HG02763 (cell line): ENCODE data around the gene MRPL41.
"Not testable (repeated sequence)": the region's sequence is repeated elsewhere in the genome, so short reads cannot be mapped to it uniquely, and the experiment has no call there.

ENCODE experiments used
- ATAC-seq: cut with Tn5 transposase; IDR thresholded peaks from one replicate; pipeline ENCODE4 v1.9.1; 2021; ENCODE audit warnings: mild to moderate bottlenecking, moderate library complexity; ENCODE audit not compliant: unreplicated experiment

MRPL41 gene

GRCh38 chr9:137551264-137552021, at the start of gene MRPL41:
Gene MRPL41 (plus strand): TSS chr9:137551879. CDS start chr9:137552082, 203 bp downstream.
- ATAC-seq = peak; percentile 76

- no peak for ATAC-seq
Measured at GRCh38 chr9:137502008-137502911, 49.4 kb upstream of the MRPL41 start.

GRCh38 chr9:137504432-137504777, 47.3 kb upstream of the MRPL41 start:
- ATAC-seq = no peak

GRCh38 chr9:137505421-137506140, 46.1 kb upstream of the MRPL41 start:
- no peak for ATAC-seq

GRCh38 chr9:137506274-137506673, 45.4 kb upstream of the MRPL41 start:
- ATAC-seq = no peak

- ATAC-seq = no peak
Measured at GRCh38 chr9:137506702-137507171, 44.9 kb upstream of the MRPL41 start.

GRCh38 chr9:137509198-137509597, 42.5 kb upstream of the MRPL41 start:
- no peak for ATAC-seq

- not testable (repeated sequence) for ATAC-seq
Measured at GRCh38 chr9:137511126-137511525, 40.6 kb upstream of the MRPL41 start.

- no peak for ATAC-seq
Measured at GRCh38 chr9:137511758-137512463, 39.8 kb upstream of the MRPL41 start.

- not testable (repeated sequence) for ATAC-seq
Measured at GRCh38 chr9:137513136-137513535, 38.5 kb upstream of the MRPL41 start.

GRCh38 chr9:137513801-137514570, 37.7 kb upstream of the MRPL41 start:
- not testable (repeated sequence) for ATAC-seq

GRCh38 chr9:137514691-137515337, 36.9 kb upstream of the MRPL41 start:
- no peak for ATAC-seq

GRCh38 chr9:137515338-137515724, 36.3 kb upstream of the MRPL41 start:
- no peak for ATAC-seq

GRCh38 chr9:137516144-137516917, 35.3 kb upstream of the MRPL41 start:
- ATAC-seq = no peak

- not testable (repeated sequence) for ATAC-seq
Measured at GRCh38 chr9:137518661-137519459, 32.8 kb upstream of the MRPL41 start.

- no peak for ATAC-seq
Measured at GRCh38 chr9:137519553-137519952, 32.1 kb upstream of the MRPL41 start.

GRCh38 chr9:137520614-137521404, 30.9 kb upstream of the MRPL41 start:
- ATAC-seq = no peak
